DMS153 treated with DMSO at 0.1 percent for 48 hours (cell line): ENCODE data around the gene TRIP12.
"Not testable (repeated sequence)": the region's sequence is repeated elsewhere in the genome, so short reads cannot be mapped to it uniquely, and the experiment has no call there.

ENCODE experiments used
- DNase-seq: peaks from one replicate; lab custom pipeline; 2025; ENCODE audit not compliant: unreplicated experiment; lab: John Stamatoyannopoulos, UW

TRIP12 gene

GRCh38 chr2:229921101-229921891 lies 513 bp downstream of the TRIP12 start:
- peak; percentile 27 for DNase-seq

GRCh38 chr2:229920011-229920641 lies 1.7 kb downstream of the TRIP12 start:
- DNase-seq = no peak

GRCh38 chr2:229917793-229918192 lies 4.0 kb downstream of the TRIP12 start:
- DNase-seq = no peak

- DNase-seq = no peak
Observed at GRCh38 chr2:229914171-229914570, 7.6 kb downstream of the TRIP12 start.

GRCh38 chr2:229910832-229911412 lies 10.9 kb downstream of the TRIP12 start:
- no peak for DNase-seq

GRCh38 chr2:229910147-229910831 lies 11.5 kb downstream of the TRIP12 start:
- no peak for DNase-seq

- DNase-seq = no peak
Observed at GRCh38 chr2:229909090-229909489, 12.7 kb downstream of the TRIP12 start.

GRCh38 chr2:229905601-229906000 lies 16.2 kb downstream of the TRIP12 start:
- DNase-seq = no peak

- no peak for DNase-seq
Observed at GRCh38 chr2:229903037-229903436, 18.8 kb downstream of the TRIP12 start.

- no peak for DNase-seq
Observed at GRCh38 chr2:229901819-229902218, 20.0 kb downstream of the TRIP12 start.

GRCh38 chr2:229900514-229900913 lies 21.3 kb downstream of the TRIP12 start:
- DNase-seq = not testable (repeated sequence)

- DNase-seq = no peak
Observed at GRCh38 chr2:229900012-229900411, 21.8 kb downstream of the TRIP12 start.

GRCh38 chr2:229899604-229900003 lies 22.2 kb downstream of the TRIP12 start:
- DNase-seq = no peak

- no peak for DNase-seq
Observed at GRCh38 chr2:229896857-229897256, 25.0 kb downstream of the TRIP12 start.

GRCh38 chr2:229889023-229889422 lies 32.8 kb downstream of the TRIP12 start:
- no peak for DNase-seq

GRCh38 chr2:229888031-229888430 lies 33.8 kb downstream of the TRIP12 start:
- DNase-seq = no peak

GRCh38 chr2:229887441-229887840 lies 34.4 kb downstream of the TRIP12 start:
- DNase-seq = no peak

- no peak for DNase-seq
Observed at GRCh38 chr2:229884775-229885699, 36.8 kb downstream of the TRIP12 start.

- no peak for DNase-seq
Observed at GRCh38 chr2:229882583-229882982, 39.2 kb downstream of the TRIP12 start.

- DNase-seq = no peak
Observed at GRCh38 chr2:229880892-229881586, 40.8 kb downstream of the TRIP12 start.
